ENCODE measurements around the gene MYH16. TPM values are rescaled to one million over a fixed set of nuclear protein-coding genes. Genes with fewer than 3 reads are reported as not detected.

The MYH16 gene
- total and polyA plus RNA-seq, 9 of the 15 experiments (the other 6 are each of a cell fraction or from before 2014, with no cell fraction given): 0.09 TPM; not detected in 8

DNA sequence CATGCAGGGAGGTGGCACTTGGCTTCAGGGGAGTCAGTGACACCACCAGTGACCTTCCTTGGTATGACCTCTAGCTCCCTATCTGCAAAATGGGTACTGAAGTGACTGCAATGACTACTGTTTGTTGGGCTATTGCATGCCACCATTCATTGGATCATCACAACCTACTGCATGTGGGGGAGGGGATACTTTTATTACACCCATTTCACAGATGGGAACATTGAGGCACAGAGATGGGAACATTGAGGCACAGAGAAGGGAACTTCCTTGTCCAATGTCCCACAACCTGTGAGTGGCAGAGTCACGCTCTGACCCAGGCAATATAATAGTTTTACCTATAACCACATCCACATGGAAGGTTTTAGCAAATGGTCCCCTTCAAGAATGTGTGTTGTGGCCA, 12.2 kb upstream of the MYH16 start (continued):
- no peak for TF ChIP-seq CUX1 (CRISPR knock-in tag; IDR thresholded peaks at IDR 0.05)
- no peak for TF ChIP-seq RBM15 (IDR thresholded peaks at IDR 0.05; ENCODE audit: insufficient read depth, low read length)
- TF ChIP-seq MXI1 (IDR thresholded peaks at IDR 0.05; ENCODE audit: low read depth, low read length): no peak
- TF ChIP-seq TSHZ1 (CRISPR knock-in tag; IDR thresholded peaks at IDR 0.05): no peak
- TF ChIP-seq, protein P1, sequence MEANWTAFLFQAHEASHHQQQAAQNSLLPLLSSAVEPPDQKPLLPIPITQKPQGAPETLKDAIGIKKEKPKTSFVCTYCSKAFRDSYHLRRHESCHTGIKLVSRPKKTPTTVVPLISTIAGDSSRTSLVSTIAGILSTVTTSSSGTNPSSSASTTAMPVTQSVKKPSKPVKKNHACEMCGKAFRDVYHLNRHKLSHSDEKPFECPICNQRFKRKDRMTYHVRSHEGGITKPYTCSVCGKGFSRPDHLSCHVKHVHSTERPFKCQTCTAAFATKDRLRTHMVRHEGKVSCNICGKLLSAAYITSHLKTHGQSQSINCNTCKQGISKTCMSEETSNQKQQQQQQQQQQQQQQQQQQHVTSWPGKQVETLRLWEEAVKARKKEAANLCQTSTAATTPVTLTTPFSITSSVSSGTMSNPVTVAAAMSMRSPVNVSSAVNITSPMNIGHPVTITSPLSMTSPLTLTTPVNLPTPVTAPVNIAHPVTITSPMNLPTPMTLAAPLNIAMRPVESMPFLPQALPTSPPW (CRISPR knock-in tag; IDR thresholded peaks at IDR 0.05): no peak
- TF ChIP-seq ZNF121 (CRISPR knock-in tag; conservative IDR thresholded peaks at IDR 0.05): no peak; the same call in 1 of the 2 replicates
- no peak for TF ChIP-seq ZFP91 (CRISPR knock-in tag; IDR thresholded peaks at IDR 0.05)
- TF ChIP-seq RCOR1 (IDR thresholded peaks at IDR 0.05; ENCODE audit: borderline replicate concordance in 1 of 2, low read depth in 2 of 2, low read length in 2 of 2): peak; percentile 13 to 67; a peak in 1 of 4 replicates
- no peak for TF ChIP-seq ZNF408 (CRISPR knock-in tag; IDR thresholded peaks at IDR 0.05; ENCODE audit: low read depth)
- peak; percentile 51; the same call in 1 of the 2 replicates for TF ChIP-seq CBX1 (IDR thresholded peaks at IDR 0.05; ENCODE audit: low read depth)
- no peak for TF ChIP-seq GTF2A2 (tag; IDR thresholded peaks at IDR 0.05)
- TF ChIP-seq, protein P2, sequence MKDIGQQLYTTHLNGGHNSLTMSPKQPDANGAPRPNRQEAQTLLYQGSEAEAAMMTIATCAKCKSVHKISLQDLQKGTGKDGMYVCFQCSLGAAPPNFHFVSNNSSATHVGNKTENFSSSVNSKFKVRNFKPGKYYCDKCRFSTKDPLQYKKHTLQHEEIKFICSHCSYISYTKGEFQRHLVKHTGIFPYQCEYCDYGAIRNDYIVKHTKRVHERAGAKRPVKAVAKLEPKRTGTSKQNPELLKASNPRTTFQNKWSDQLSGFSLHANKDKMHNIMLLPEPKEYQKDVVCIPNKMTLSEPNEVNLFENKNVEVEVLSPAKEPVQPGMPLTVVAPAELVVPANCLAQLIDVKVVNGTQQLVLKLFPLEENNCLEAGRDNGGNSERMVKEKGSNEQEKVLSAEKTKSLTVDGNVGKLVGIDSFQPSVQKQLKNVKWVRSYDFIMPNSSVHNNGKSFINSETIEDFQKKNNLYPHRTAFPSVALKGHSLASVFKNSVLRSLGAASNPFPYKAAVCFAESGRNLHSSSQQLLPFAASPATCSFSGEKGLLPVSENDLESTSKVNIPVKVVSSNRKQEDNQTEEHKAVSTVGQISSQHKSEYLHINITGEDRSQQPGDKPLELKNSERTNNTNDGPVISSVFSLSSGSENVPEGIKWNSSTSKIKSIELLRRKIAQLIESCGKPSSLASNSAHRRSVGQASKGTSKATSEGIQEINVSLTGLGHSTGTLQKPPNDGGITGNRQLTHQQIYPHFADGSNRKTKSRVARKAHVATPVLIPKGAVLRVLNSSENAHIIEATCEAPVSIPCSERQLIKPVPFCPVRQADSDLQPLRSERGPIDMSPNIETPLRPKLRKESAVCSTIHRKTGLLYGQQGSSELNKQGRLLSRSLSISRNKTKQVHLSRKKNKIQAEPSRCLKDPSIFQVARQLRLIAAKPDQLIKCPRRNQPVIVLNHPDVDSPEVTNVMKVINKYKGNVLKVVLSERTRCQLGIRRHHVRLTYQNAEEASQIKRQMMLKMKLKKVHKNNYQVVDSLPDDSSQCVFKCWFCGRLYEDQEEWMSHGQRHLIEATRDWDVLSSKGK (CRISPR knock-in tag; IDR thresholded peaks at IDR 0.05): no peak

Data from K562 (cell line).